Adrenal gland (tissue), 12 donors: ENCODE data around the gene ARVCF. TPM values are rescaled to one million over a fixed set of nuclear protein-coding genes. Genes with fewer than 3 reads are reported as not detected.

Source experiments
- DNase-seq, 7 donors: peaks; one replicate each; pipeline ENCODE4 v3.0.0-alpha.2; 2019 to 2020
- H3K27ac ChIP-seq, 5 donors: fragments of 200-600 bp; sonication (generic) in 4 of 5; 1 replicate in 3 of 5; 2 replicates in 2 of 5; pipeline versions ENCODE4 v1.5.1 to v1.8.0; 2016 to 2020; ENCODE audit warnings: mild to moderate bottlenecking in 1 of 5
- H3K27me3 ChIP-seq: fragments of 200-600 bp; 2 replicates; pipeline ENCODE4 v1.8.0; 2021
- H3K36me3 ChIP-seq, 2 donors: fragments of 200-600 bp; replicated peaks in 1 of 2; 1 replicate in 1 of 2; 2 replicates in 1 of 2; pipeline versions ENCODE4 v1.5.1 to v1.8.0; 2018 to 2022
- H3K4me1 ChIP-seq, 2 donors: fragments of 200-600 bp; replicated peaks in 1 of 2; 1 replicate in 1 of 2; 2 replicates in 1 of 2; pipeline versions ENCODE4 v1.5.1 to v1.8.0; 2018 to 2021
- H3K4me3 ChIP-seq, 4 donors: fragments of 200-600 bp; sonication (generic) in 3 of 4; one replicate each; pipeline ENCODE4 v1.5.1; 2016 to 2018
- H3K9me3 ChIP-seq, 3 donors: fragments of 200-600 bp; sonication (generic) in 1 of 3; replicated peaks in 1 of 3; 1 replicate in 2 of 3; 2 replicates in 1 of 3; pipeline versions ENCODE4 v1.5.1 to v1.8.0; 2016 to 2021
- POLR2A ChIP-seq, 2 donors: fragments of 450-650 bp; IDR thresholded peaks; one replicate each; pipeline ENCODE4 v1.6.1; 2017; ENCODE audit warnings: antibody characterized with exemption in 2 of 2, mild to moderate bottlenecking in 2 of 2, moderate library complexity in 1 of 2
- WGBS, 4 donors: extraction: QIAGEN DNeasy Blood & Tissue Kit in 2 of 4; methylation state at CpG; one replicate each; pipeline versions ENCODE4 v1.1.5 to v1.1.7; 2013 to 2017; 5-methylcytosine and 5-hydroxymethylcytosine counted together
- intact Hi-C, 2 donors: fragments of 100-400 bp; cut with DNase I; formaldehyde crosslinking; loops; one replicate each; pipeline versions ENCODE4 v1.14.1 to v1.15.0; 2022 to 2023
- polyA plus RNA-seq, 3 donors: library from polyadenylated mRNA; stranded (reverse); fragments of 200-250 nt in 2 of 3; fragments of 350-450 nt in 1 of 3; fragmentation: Illumina TruSeq in 1 of 3; extraction: RNeasy Lipid Tissue Mini Kit (QIAGEN cat#74804) in 1 of 3; gene quantifications; one replicate each; pipeline ENCODE4 v1.2.3, GENCODE V29; 2013 to 2014
- total RNA-seq, 9 donors: library from RNA; depleted of rRNA in 4 of 9; stranded (reverse); fragments of >200 nt in 4 of 9; fragments of 120-200 nt in 1 of 9; fragmentation: NEBNext Ultra II Directional in 1 of 9; extraction: Animal tissue kit (Norgen Biotek cat#: 25700) in 1 of 9; gene quantifications; one replicate each; pipeline versions ENCODE4 v1.1.0 to v1.2.4, GENCODE V29; 2013 to 2023
- TF ChIP-seq, protein P1 (sequence below), 6 experiments: fragments of 450-650 bp in 4 of 6; fragments of 200-600 bp in 2 of 6; sonication (generic) in 1 of 6; IDR thresholded peaks; 1 replicate in 5 of 6; 2 replicates in 1 of 6; pipeline versions ENCODE4 v1.5.1 to v1.8.0; 2016 to 2021; ENCODE audit warnings: antibody characterized with exemption in 6 of 6, mild to moderate bottlenecking in 2 of 6, moderate library complexity in 1 of 6
- donor health status: healthy with polysubstance abuse.
- donor health status: Bipolar disorder and iron deficiency.
- donor health status: DM: yes; HTN: yes; CAD: no.
- donor health status: DM: no; HTN: no; CAD: no.
- donor health status: DM: no; HTN: no; CAD: no.
- donor health status: DM: yes; HTN: yes; CAD: no.

Gene ARVCF
- total and polyA plus RNA-seq, 12 donors: 1.2 to 74.8 (median 18.6) TPM

DNA sequence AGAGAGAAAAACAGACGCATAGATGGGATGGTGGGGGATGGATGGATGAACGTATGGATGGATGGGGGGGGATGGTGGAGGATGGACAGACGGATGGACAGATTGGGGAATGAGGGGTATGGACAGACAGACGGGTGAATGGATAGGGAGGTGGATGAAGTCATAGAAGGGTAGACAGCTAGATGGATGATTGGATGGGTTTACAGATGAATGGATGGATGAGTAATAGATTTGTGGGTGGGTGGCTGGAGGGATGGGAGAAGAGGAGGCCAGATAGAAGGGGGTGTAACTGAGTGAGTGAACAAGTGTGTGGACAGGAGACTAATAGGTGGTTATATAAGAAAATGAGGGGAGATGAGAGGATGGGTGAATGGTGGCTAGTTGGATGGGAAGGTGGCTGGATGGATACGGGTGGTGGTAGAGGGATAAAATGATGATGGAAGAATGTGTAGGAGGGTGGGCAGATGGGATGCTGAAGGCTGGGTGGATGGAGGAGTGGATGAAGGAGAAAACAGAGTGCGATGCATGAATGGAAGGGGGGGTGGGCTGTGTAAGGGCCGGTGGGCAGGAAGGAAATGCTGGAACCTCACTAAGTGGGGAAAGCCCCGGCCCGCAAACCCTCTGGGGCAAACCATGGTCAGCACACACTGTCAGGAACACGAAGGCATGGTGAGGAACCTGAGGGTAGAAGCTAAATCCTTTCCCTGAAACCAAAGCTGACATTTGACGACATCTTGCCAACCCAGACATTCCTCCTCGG lies 21.6 kb downstream of the ARVCF start:
- TF ChIP-seq POLR2A (IDR thresholded peaks at IDR 0.05): no peak
- TF ChIP-seq, protein P1, sequence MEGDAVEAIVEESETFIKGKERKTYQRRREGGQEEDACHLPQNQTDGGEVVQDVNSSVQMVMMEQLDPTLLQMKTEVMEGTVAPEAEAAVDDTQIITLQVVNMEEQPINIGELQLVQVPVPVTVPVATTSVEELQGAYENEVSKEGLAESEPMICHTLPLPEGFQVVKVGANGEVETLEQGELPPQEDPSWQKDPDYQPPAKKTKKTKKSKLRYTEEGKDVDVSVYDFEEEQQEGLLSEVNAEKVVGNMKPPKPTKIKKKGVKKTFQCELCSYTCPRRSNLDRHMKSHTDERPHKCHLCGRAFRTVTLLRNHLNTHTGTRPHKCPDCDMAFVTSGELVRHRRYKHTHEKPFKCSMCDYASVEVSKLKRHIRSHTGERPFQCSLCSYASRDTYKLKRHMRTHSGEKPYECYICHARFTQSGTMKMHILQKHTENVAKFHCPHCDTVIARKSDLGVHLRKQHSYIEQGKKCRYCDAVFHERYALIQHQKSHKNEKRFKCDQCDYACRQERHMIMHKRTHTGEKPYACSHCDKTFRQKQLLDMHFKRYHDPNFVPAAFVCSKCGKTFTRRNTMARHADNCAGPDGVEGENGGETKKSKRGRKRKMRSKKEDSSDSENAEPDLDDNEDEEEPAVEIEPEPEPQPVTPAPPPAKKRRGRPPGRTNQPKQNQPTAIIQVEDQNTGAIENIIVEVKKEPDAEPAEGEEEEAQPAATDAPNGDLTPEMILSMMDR (IDR thresholded peaks at IDR 0.05): no peak
- Histone ChIP-seq H3K4me1 (peaks cover 0 to 20% of the 10 kb centered on the region in 2 donors), H3K4me3 (no peak overlapping the region), H3K27ac (peak overlapping the region in 2 of 5 donors; percentile 70 to 78), H3K36me3 (no peaks in the 10 kb centered on the region), H3K27me3 (no peaks in the 10 kb centered on the region), H3K9me3 (no peaks in the 10 kb centered on the region)
- no peak for DNase-seq
- WGBS, 4 donors: 81 to 90% (median 85%) methylated on average over 12 of the region's 12 CpGs
- intact Hi-C loops: no loop called here

DNA sequence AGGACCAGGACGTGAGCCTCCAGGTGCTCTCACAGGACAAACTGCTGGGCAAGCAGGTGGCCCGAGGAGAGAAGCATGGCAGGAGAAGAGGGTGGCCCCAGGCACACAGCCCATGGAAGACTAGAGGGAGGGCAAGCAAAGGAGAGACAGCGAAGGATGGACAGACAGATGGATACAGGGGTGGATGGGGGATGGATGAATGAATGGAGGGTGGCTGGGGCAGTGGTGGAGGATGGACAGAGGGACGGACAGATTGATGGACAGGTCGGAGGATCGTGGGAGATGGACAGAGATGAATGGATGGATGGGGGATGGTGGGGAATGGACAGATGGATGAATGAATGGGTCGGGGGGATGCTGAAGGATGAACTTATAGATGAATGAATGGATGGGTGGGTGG lies 22.7 kb downstream of the ARVCF start:
- WGBS, 4 donors: 92 to 96% (median 94%) methylated on average over 7 of the region's 7 CpGs
- Histone ChIP-seq H3K4me1 (peaks cover 0 to 20% of the 10 kb centered on the region in 2 donors), H3K4me3 (no peak overlapping the region), H3K27ac (no peak overlapping the region), H3K9me3 (no peaks in the 10 kb centered on the region), H3K27me3 (no peaks in the 10 kb centered on the region), H3K36me3 (no peaks in the 10 kb centered on the region)
- intact Hi-C loops: no loop called here
- TF ChIP-seq POLR2A (IDR thresholded peaks at IDR 0.05): no peak
- TF ChIP-seq, protein P1 (IDR thresholded peaks at IDR 0.05): no peak
- DNase-seq: no peak

DNA sequence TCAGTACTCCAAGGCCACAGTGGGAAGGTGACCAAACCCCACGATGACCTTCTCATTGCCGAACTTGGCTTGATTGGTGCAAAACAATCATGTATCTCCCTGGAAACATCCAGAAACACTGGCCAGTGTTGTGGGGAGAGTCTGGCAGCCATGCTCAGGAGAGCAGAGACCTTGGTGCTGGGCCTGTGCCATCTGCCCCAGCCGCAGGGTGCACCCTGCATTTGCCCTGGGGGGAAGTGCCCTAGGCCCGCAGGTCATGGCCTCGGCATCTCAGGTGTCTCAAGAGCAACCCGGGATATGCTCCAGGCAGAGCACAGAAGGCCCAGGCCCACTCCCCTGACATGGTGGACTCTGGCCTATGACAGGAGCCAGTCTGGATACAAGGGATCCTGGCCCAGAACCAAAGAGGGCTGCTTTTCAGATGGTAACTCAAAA lies 23.7 kb downstream of the ARVCF start:
- 62 to 81% (median 62%) methylated on average over 4 to 6 of the region's 6 CpGs; no CpG with 5 or more reads in 1 of the 4 donors for WGBS, 4 donors
- intact Hi-C loops: no loop called here
- peaks cover 0 to 11% of the 10 kb centered on the region in 2 donors for H3K4me1 ChIP-seq

DNA sequence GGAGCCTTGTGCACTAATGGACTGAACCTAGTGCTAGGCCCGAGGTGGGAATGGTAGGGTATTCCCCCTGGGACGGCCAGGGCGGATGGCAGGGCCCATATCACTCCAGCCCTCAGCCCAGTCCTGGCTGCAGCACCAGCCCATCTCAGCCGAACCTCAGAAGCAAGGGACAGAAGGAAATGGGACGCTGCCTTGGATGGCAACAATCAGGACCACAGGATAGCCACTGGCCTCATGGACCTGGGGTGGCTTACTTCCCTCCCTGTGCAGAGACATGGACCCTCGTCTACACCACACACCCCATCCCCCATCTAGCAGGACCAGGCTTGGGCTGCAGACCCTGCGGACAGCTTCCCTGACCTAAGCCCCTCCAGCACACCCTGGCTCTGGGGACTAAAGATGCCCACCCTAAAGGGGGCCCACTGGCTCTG lies 24.1 kb downstream of the ARVCF start:
- intact Hi-C loops: no loop called here
- no peaks in the 10 kb centered on the region for H3K9me3 ChIP-seq
- H3K4me3 ChIP-seq: no peak overlapping the region
- H3K27me3 ChIP-seq: no peaks in the 10 kb centered on the region
- TF ChIP-seq, protein P1 (IDR thresholded peaks at IDR 0.05): no peak
- no peak for TF ChIP-seq POLR2A (IDR thresholded peaks at IDR 0.05)
- peaks cover 0 to 10% of the 10 kb centered on the region in 2 donors for H3K4me1 ChIP-seq
- DNase-seq: no peak
- H3K27ac ChIP-seq: no peak overlapping the region
- 86 to 95% (median 90%) methylated on average over 4 to 7 of the region's 7 CpGs for WGBS, 4 donors
- no peaks in the 10 kb centered on the region for H3K36me3 ChIP-seq

More for the DNA sequence above, 23.7 kb downstream of the ARVCF start:
- TF ChIP-seq, protein P1 (IDR thresholded peaks at IDR 0.05): no peak
- DNase-seq: no peak
- Histone ChIP-seq H3K27me3 (no peaks in the 10 kb centered on the region), H3K36me3 (no peaks in the 10 kb centered on the region), H3K9me3 (no peaks in the 10 kb centered on the region), H3K27ac (no peak overlapping the region), H3K4me3 (no peak overlapping the region)
